Vagina (tissue), 2 donors: Measurements from ENCODE around the gene DDI2. TPM values are rescaled to one million over a fixed set of nuclear protein-coding genes. Genes with fewer than 3 reads are reported as not detected.

Experiments used
- DNase-seq, 2 donors: peaks; one replicate each; pipeline ENCODE4 v3.0.0-alpha.2; 2017; ENCODE audit errors: extremely low spot score in 2 of 2
- H3K27ac ChIP-seq: fragments of 200-600 bp; sonication (generic); one replicate; pipeline ENCODE4 v1.5.1; 2019
- H3K27me3 ChIP-seq: fragments of 200-600 bp; sonication (generic); one replicate; pipeline ENCODE4 v1.5.1; 2019
- H3K36me3 ChIP-seq, 2 donors: fragments of 200-600 bp; sonication (generic); one replicate each; pipeline ENCODE4 v1.5.1; 2017 to 2019
- H3K4me1 ChIP-seq: fragments of 200-600 bp; sonication (generic); one replicate; pipeline ENCODE4 v1.5.1; 2019
- H3K4me3 ChIP-seq, 2 donors: fragments of 200-600 bp; sonication (generic); 1 replicate in 1 of 2; 2 replicates in 1 of 2; pipeline ENCODE4 v1.5.1; 2016 to 2019
- H3K9me3 ChIP-seq: fragments of 200-600 bp; sonication (generic); one replicate; pipeline ENCODE4 v1.5.1; 2019
- CTCF ChIP-seq, 3 experiments: fragments of 450-650 bp in 2 of 3; fragments of 200-600 bp in 1 of 3; sonication (generic) in 1 of 3; IDR thresholded peaks; one replicate each; pipeline ENCODE4 v1.5.1; 2017 to 2019; ENCODE audit warnings: antibody characterized with exemption in 3 of 3, mild to moderate bottlenecking in 2 of 3, moderate library complexity in 2 of 3
- POLR2A ChIP-seq, 2 donors: fragments of 450-650 bp; IDR thresholded peaks; one replicate each; pipeline ENCODE4 v1.6.1; 2017; ENCODE audit warnings: antibody characterized with exemption in 2 of 2, mild to moderate bottlenecking in 2 of 2, moderate library complexity in 2 of 2
- POLR2AphosphoS5 ChIP-seq, 2 donors: sonication (generic); formaldehyde crosslinking; IDR thresholded peaks; one replicate each; pipeline ENCODE4 v1.9.0; 2017; ENCODE audit warnings: antibody characterized with exemption in 2 of 2, mild to moderate bottlenecking in 2 of 2, low read depth in 1 of 2; ENCODE audit not compliant: insufficient read depth in 1 of 2
- intact Hi-C: fragments of 100-400 bp; cut with DNase I; formaldehyde crosslinking; loops from one replicate; pipeline ENCODE4 v1.15.1; 2023
- total RNA-seq: library from RNA; depleted of rRNA; stranded (reverse); fragments of >200 nt; gene quantifications from one replicate; pipeline ENCODE4 v1.2.3, GENCODE V29; 2016

DDI2 gene
- total RNA-seq, 1 donor from 2014 or later, result 59.2 TPM

GRCh38 chr1:15671430-15671829 lies 54.2 kb downstream of the DDI2 start:
- intact Hi-C loops, result no loop called here
- Histone ChIP-seq H3K27ac (no peak overlapping the region), H3K4me3 (no peak overlapping the region), H3K4me1 (no peaks in the 10 kb centered on the region), H3K27me3 (no peaks in the 10 kb centered on the region), H3K36me3 (no peaks in the 10 kb centered on the region), H3K9me3 (no peaks in the 10 kb centered on the region)
- TF ChIP-seq CTCF (IDR thresholded peaks at IDR 0.05), result no peak
- TF ChIP-seq POLR2AphosphoS5 (IDR thresholded peaks at IDR 0.05; ENCODE audit: insufficient read depth in 1 of 2, low read depth in 1 of 2), result no peak
- no peak for TF ChIP-seq POLR2A (IDR thresholded peaks at IDR 0.05)
- no peak for DNase-seq

GRCh38 chr1:15674386-15675159 lies 57.3 kb downstream of the DDI2 start:
- DNase-seq, result no peak
- TF ChIP-seq CTCF (IDR thresholded peaks at IDR 0.05) (no peak), POLR2AphosphoS5 (IDR thresholded peaks at IDR 0.05; ENCODE audit: insufficient read depth in 1 of 2, low read depth in 1 of 2) (no peak), POLR2A (IDR thresholded peaks at IDR 0.05) (no peak)
- intact Hi-C loops, result no loop called here
- Histone ChIP-seq H3K4me1 (peaks cover under 1% of the 10 kb centered on the region), H3K9me3 (no peaks in the 10 kb centered on the region), H3K27me3 (no peaks in the 10 kb centered on the region), H3K27ac (no peak overlapping the region), H3K4me3 (no peak overlapping the region), H3K36me3 (no peaks in the 10 kb centered on the region)

GRCh38 chr1:15676010-15676409 lies 58.8 kb downstream of the DDI2 start:
- DNase-seq, result no peak

GRCh38 chr1:15676688-15677661 lies 59.7 kb downstream of the DDI2 start:
- H3K27ac ChIP-seq, result no peak overlapping the region
- H3K27me3 ChIP-seq, result no peaks in the 10 kb centered on the region
- DNase-seq, result no peak
- H3K4me3 ChIP-seq, result no peak overlapping the region
- no peaks in the 10 kb centered on the region for H3K9me3 ChIP-seq
- H3K4me1 ChIP-seq, result peaks cover 22% of the 10 kb centered on the region
- intact Hi-C loops, result no loop called here
- no peaks in the 10 kb centered on the region for H3K36me3 ChIP-seq
- TF ChIP-seq POLR2A (IDR thresholded peaks at IDR 0.05) (no peak), CTCF (IDR thresholded peaks at IDR 0.05) (no peak), POLR2AphosphoS5 (IDR thresholded peaks at IDR 0.05; ENCODE audit: insufficient read depth in 1 of 2, low read depth in 1 of 2) (no peak)

More at GRCh38 chr1:15676010-15676409, 58.8 kb downstream of the DDI2 start:
- no peak overlapping the region for H3K27ac ChIP-seq
- no peak overlapping the region for H3K4me3 ChIP-seq
- H3K9me3 ChIP-seq, result no peaks in the 10 kb centered on the region
- no peaks in the 10 kb centered on the region for H3K27me3 ChIP-seq
- H3K36me3 ChIP-seq, result no peaks in the 10 kb centered on the region
- intact Hi-C loops, result no loop called here
- H3K4me1 ChIP-seq, result peaks cover 13% of the 10 kb centered on the region
- no peak for TF ChIP-seq POLR2AphosphoS5 (IDR thresholded peaks at IDR 0.05; ENCODE audit: insufficient read depth in 1 of 2, low read depth in 1 of 2)
- TF ChIP-seq CTCF (IDR thresholded peaks at IDR 0.05), result no peak
- no peak for TF ChIP-seq POLR2A (IDR thresholded peaks at IDR 0.05)
